DOHH2 (cell line): Measurements from ENCODE around the gene PRDM15.
A peak's percentile ranks its signal among the peaks of the same experiment; 100 is the strongest.

Experiments used
- H3F3A ChIP-seq: fragments of 200-600 bp; sonication (generic), shearing (Covaris generic); 2 replicates; pipeline ENCODE4 v1.6.0; 2016; ENCODE audit warnings: antibody characterized with exemption, mild to moderate bottlenecking; ENCODE audit not compliant: control insufficient read depth, insufficient read depth
- H3K27ac ChIP-seq: fragments of 200-600 bp; sonication (generic); 2 replicates; pipeline ENCODE4 v1.5.1; 2014; ENCODE audit warnings: low read depth, mild to moderate bottlenecking, low read length, moderate library complexity
- H3K27me3 ChIP-seq: fragments of 200-600 bp; sonication (generic); 2 replicates; pipeline ENCODE4 v1.6.1; 2014; ENCODE audit warnings: mild to moderate bottlenecking, low read length, mixed read lengths; ENCODE audit not compliant: control insufficient read depth
- H3K36me3 ChIP-seq: fragments of 200-600 bp; sonication (generic); 2 replicates; pipeline ENCODE4 v1.6.1; 2014; ENCODE audit warnings: mild to moderate bottlenecking, low read length, moderate library complexity, mixed read lengths; ENCODE audit not compliant: control insufficient read depth
- H3K4me1 ChIP-seq: fragments of 200-600 bp; sonication (generic); 2 replicates; pipeline ENCODE4 v1.6.1; 2014; ENCODE audit warnings: mild to moderate bottlenecking, low read length, mixed read lengths; ENCODE audit not compliant: control insufficient read depth
- H3K4me2 ChIP-seq: fragments of 200-600 bp; sonication (generic); 2 replicates; pipeline ENCODE4 v1.6.0; 2014; ENCODE audit warnings: mild to moderate bottlenecking, low read length, moderate library complexity
- H3K4me3 ChIP-seq: fragments of 200-600 bp; sonication (generic); 2 replicates; pipeline ENCODE4 v1.5.1; 2014; ENCODE audit warnings: mild to moderate bottlenecking, low read length, mixed read lengths
- H3K79me2 ChIP-seq: fragments of 200-600 bp; sonication (generic); 2 replicates; pipeline ENCODE4 v1.6.1; 2014; ENCODE audit warnings: mild to moderate bottlenecking, low read length, mixed read lengths; ENCODE audit not compliant: control insufficient read depth
- H3K9me2 ChIP-seq: fragments of 200-600 bp; sonication (generic); replicated peaks from 2 replicates; pipeline ENCODE4 v1.6.1; 2014; ENCODE audit warnings: mild to moderate bottlenecking, low read length, mixed read lengths; ENCODE audit not compliant: control insufficient read depth
- H3K9me3 ChIP-seq: fragments of 200-600 bp; sonication (generic); 2 replicates; pipeline ENCODE4 v1.6.1; 2014; ENCODE audit warnings: antibody characterized with exemption, low read length, mixed read lengths; ENCODE audit not compliant: control insufficient read depth, insufficient read depth
- H4K20me1 ChIP-seq: fragments of 200-600 bp; sonication (generic); 2 replicates; pipeline ENCODE4 v1.6.0; 2014; ENCODE audit warnings: low read depth, mild to moderate bottlenecking, antibody characterized with exemption, low read length, moderate library complexity; ENCODE audit not compliant: control insufficient read depth, insufficient read depth
- CTCF ChIP-seq: fragments of 200-600 bp; sonication (generic); IDR thresholded peaks from one replicate; pipeline ENCODE4 v1.5.1; 2014; ENCODE audit warnings: antibody characterized with exemption, mild to moderate bottlenecking, low read depth, low read length; ENCODE audit not compliant: poor library complexity, severe bottlenecking
- EZH2phosphoT487 ChIP-seq: fragments of 200-600 bp; sonication (generic); IDR thresholded peaks from 2 replicates; pipeline ENCODE4 v1.6.1; 2017; ENCODE audit warnings: borderline replicate concordance, mild to moderate bottlenecking, antibody characterized with exemption, low read length, moderate library complexity, mixed read lengths

Gene PRDM15

GRCh38 chr21:41926807-41927171, 47.6 kb upstream of the PRDM15 start:
- H3K4me1 ChIP-seq = peaks cover 98% of the 10 kb centered on the region
- no peaks in the 10 kb centered on the region for H3K9me3 ChIP-seq
- TF ChIP-seq EZH2phosphoT487 (no peak), CTCF (no peak)
- peaks cover 33% of the 10 kb centered on the region for H3K79me2 ChIP-seq
- H3K4me3 ChIP-seq = peak overlapping the region; percentile 79
- H3K36me3 ChIP-seq = no peaks in the 10 kb centered on the region; the same call in 1 of the 2 replicates
- no peaks in the 10 kb centered on the region for H3K9me2 ChIP-seq
- H3K27ac ChIP-seq = peak overlapping the region; percentile 93
- peak overlapping the region; percentile 84 for H3K4me2 ChIP-seq
- peaks cover 33% of the 10 kb centered on the region for H3F3A ChIP-seq
- H3K27me3 ChIP-seq = no peaks in the 10 kb centered on the region
- H4K20me1 ChIP-seq = no peaks in the 10 kb centered on the region

- Histone ChIP-seq H3K79me2 (peaks cover 33% of the 10 kb centered on the region), H3K4me1 (peaks cover 99% of the 10 kb centered on the region), H3F3A (peaks cover 35% of the 10 kb centered on the region), H3K9me3 (no peaks in the 10 kb centered on the region), H3K9me2 (no peaks in the 10 kb centered on the region), H3K36me3 (no peaks in the 10 kb centered on the region; the same call in 1 of the 2 replicates), H3K27ac (peak overlapping the region; percentile 93), H4K20me1 (no peaks in the 10 kb centered on the region), H3K4me3 (peak overlapping the region; percentile 79), H3K27me3 (no peaks in the 10 kb centered on the region), H3K4me2 (peak overlapping the region; percentile 84)
- TF ChIP-seq CTCF (no peak), EZH2phosphoT487 (no peak)
These were observed 47.1 kb upstream of the PRDM15 start for GRCh38 chr21:41926117-41926806.

- H4K20me1 ChIP-seq = no peaks in the 10 kb centered on the region
- H3K4me1 ChIP-seq = peaks cover 99% of the 10 kb centered on the region
- H3K4me3 ChIP-seq = peak overlapping the region; percentile 79
- no peak for TF ChIP-seq CTCF
- no peak for TF ChIP-seq EZH2phosphoT487
- peaks cover 33% of the 10 kb centered on the region for H3K79me2 ChIP-seq
- H3K27me3 ChIP-seq = no peaks in the 10 kb centered on the region
- peaks cover 38% of the 10 kb centered on the region for H3F3A ChIP-seq
- H3K9me2 ChIP-seq = no peaks in the 10 kb centered on the region
- H3K4me2 ChIP-seq = peak overlapping the region; percentile 84
- no peaks in the 10 kb centered on the region; the same call in 1 of the 2 replicates for H3K36me3 ChIP-seq
- H3K27ac ChIP-seq = peak overlapping the region; percentile 93
- no peaks in the 10 kb centered on the region for H3K9me3 ChIP-seq
These were observed 46.6 kb upstream of the PRDM15 start for GRCh38 chr21:41925767-41926116.
